Measurements from ENCODE around the gene VPS54.
A peak's percentile ranks its signal among the peaks of the same experiment; 100 is the strongest.
"Not testable (repeated sequence)": the region's sequence is repeated elsewhere in the genome, so short reads cannot be mapped to it uniquely, and the experiment has no call there.

The VPS54 gene

DNA sequence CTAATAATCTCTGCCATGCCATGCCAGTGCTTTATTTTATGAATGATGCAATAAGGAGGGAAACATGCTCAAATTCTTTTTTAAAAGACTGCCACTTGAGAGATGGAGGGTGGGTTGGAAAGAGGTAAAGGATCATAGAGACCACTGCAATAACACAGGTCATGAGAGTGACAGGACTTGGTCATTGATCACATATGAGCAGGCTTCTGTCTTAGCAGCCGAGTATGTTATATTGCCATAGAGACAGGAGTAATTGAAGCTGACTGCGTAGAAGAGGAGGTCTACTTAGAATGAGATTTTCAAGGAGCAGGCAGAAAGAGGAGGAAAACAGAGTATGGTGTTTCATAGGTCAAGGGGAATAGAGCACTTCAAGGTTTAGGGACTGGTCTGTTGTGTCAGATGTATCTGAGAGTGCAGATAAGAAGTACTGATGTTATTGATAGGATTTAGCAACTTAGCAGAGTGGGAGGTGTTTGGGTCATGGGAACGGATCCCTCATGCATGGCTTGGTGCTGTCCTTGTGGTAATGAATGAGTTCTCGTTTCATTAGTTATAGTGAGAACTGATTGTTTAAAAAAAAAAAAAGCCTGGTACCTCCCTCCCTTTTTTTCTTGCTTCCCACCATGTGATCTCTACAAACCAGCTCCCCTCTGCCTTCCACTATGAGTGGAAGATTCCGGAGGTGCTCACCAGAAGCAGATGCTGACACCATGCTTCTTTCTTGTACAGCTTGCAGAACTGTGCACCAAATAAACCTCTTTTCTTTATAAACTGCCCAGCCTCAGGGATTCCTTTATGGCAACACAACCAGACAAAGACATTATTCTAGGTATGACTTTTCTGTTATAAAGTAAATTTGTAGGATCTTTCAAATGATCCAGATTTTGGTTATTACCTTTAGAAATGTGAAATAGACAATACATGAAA, 144.8 kb downstream of the VPS54 start:
- DNase-seq (ENCODE audit: low read depth in 2 of 2), result no peak

DNA sequence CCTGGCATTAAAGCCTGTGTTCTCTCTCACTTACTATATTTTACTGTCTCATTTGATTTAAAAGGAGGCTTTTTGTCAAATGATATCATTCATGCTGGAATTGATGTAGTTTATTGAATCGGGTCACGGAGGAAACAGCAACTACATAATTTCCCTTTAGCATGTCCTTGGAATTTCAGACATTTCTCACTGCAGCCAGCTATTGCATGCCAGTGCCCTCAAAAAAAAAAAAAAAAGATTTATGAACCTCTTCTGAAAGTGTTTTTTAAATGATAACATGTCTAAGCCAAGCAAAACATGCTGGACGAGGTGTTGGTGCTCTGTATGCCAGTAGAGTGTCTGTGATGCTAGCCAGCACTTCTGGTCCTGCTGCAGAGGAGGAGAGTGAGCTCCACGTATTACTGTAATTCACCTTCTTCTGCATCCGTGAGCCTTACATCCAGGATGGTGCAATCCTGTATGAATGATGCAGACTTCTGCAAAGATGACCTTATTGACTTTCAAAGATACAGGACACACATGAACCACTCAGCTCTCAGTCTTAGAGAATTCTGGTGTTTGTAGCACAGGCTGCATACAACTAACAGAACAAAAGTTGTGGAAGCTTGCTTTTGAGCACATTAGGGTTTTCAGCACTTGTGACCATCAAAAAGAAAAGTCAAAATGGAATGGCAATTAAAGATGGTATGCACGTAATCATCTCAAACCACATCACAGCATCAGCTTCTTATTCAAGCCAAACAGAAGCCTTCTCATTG, 146.5 kb downstream of the VPS54 start:
- no peak for DNase-seq (ENCODE audit: low read depth in 2 of 2)

DNA sequence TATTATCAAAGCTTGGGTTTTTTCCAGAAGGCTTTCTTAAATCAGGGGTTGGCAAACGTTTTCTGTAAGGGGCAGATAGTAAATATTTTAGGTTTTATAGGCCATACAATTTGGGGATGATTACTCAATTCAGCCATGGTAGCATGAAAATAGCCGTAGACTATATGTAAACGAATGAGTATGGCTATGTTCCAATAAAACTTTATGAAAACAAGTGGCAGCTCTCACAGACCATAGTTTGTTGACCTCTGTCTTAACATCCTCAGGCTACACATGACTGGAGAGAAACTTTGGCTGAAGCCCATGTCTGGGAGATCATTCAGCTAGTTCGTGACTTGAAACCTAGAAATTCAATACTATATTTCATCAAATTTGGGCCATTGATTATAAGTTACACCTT, 147.4 kb downstream of the VPS54 start:
- no peak for DNase-seq (ENCODE audit: low read depth in 2 of 2)

DNA sequence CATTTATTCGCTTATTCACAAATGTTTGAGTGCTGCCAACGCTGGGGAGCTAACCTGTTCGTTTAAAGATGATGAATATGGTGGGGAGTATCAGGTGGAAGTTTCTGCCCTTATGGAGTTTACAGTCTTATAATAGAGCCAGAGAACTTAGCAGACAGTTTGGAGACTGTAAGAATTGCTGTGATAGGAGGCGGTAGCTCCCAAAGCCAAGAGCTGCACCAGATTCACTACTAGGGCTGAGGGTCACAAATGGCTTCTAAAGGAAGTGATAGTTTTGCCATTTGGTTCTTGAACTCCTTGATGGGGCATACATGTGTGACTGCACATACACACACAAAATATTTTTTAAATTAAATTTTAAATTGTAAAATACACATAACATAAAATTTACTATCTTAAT, 148.5 kb downstream of the VPS54 start:
- no peak for DNase-seq (ENCODE audit: low read depth in 2 of 2)

DNA sequence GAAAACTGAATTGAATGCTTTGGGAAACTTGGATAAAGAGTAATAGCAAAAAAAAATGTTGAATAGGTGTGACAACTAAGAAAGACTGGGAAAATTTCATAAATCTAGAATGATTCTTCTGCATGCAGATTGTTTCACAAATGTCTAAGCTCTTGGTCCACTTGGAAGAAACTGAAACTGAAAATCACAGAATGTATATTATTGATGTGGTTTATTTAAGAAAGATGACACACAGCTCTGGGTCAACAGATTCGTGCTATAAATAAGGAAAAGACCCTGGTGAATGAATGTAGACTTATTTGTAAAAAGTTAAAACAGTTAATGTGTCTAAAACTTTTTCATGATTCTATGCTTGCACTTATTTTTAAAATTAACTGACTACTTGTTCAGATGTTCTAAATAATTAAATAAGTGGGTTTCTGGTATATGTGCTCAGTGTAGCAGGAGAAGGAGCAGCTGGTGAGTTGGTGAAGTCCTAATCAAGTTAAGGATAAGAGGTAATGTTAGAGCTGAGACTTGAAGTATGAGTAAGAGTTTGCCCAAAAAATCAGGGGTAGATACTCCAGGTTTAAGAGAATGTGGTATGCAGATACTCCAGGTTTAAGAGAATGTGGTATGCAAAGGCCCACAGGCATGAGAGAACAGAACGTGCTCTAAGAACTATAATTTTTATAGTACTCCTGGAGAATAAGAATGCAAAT, 153.1 kb downstream of the VPS54 start:
- DNase-seq (ENCODE audit: low read depth in 2 of 2), result no peak

DNA sequence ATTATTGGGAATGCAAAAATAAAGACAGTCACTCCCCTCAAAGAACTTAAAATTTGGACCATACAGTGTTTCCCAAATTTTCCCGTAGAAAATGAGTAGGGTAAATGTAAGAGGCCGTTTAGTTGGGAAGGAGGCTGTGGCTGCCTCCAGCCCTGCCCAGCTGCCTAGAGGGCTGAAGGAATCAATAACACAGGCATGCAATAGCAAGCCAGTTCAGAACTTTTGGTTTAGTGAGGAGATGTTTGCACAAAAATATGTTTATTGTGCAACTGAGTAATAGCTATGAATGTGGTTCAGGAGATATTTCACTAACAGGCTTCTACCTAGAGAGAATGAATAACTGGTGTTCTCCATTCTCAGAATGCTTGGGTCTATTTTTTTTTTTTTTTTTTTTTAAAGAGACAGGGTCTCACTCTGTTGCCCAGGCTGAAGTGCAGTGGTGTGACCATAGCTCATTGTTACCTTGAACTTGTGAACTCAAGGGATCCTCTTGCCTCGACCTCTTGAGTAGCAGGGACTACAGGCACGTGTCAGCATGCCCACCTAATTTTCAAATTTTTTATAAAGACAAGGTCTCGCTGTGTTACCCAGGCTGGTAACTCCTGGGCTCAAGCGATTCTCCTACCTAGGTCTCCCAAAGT, 153.9 kb downstream of the VPS54 start:
- DNase-seq (ENCODE audit: low read depth in 2 of 2), result no peak

DNA sequence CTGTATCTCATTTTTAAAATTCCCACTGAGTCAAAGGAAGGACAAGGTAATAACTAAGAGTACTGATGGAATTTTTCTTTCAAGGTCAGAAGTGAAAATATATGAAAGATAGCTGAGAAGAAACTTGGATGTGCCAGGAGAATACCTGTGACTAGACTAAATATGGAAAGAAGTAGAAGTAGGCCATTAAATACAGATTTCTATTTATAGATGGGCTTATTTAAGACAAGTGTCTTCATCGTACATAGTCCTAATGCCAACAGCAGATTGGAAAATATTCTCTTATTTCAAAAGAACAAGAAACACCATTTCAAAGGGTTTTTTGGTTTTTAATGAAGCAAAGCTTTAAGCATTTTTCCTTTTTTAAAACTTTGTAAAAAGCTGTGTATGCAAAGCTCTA, 155.5 kb downstream of the VPS54 start:
- no peak for DNase-seq (ENCODE audit: low read depth in 2 of 2)

DNA sequence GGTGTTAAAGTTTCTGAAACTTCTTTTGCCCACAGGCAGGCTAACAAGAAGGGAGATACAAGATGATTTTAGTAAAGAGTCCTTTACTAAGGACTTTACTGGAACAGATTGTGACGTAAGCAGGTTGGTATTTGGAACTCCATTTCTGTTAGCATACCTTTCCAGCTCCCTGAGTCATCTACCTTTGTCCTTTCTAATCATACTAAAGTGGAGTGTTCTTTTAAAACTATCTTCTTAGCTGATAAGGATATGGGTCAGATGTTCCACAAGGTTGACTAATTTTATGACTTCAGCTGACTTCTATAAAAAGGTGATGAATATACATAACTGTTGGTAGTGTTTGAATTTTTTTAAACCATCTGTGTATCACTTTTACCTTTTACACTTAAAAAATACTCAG, 156.4 kb downstream of the VPS54 start:
- DNase-seq (ENCODE audit: low read depth in 2 of 2), result no peak

DNA sequence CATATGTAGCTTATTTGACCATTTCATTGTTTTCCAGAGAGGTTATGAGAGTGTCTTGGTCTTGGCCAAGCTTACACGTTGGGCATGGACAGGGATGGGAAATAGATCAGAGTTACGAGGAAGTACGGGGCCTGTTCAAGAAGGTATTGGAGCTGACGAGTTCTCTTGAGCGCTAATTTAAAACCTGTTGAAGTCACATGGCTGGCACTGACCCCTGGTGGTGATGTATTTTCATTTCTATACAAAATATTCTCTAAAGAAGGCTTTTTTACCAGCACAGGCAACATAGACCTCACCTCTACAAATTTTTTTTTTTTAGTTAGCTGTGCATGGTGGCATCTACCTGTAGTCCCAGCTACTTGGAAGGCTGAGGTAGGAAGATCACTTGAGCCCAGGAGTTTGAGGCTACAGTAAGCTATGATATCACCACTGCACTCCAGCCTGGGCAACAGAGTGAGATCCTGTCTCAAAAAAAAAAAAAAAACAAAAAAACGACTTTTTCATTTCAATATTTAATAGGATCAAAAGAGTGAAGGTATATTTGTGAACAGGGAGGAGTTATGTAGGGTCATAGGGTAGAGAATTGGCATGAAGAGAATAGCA, 157.9 kb downstream of the VPS54 start:
- peak in 1 of 2 donors; percentile 37 for DNase-seq (ENCODE audit: low read depth in 2 of 2)

DNA sequence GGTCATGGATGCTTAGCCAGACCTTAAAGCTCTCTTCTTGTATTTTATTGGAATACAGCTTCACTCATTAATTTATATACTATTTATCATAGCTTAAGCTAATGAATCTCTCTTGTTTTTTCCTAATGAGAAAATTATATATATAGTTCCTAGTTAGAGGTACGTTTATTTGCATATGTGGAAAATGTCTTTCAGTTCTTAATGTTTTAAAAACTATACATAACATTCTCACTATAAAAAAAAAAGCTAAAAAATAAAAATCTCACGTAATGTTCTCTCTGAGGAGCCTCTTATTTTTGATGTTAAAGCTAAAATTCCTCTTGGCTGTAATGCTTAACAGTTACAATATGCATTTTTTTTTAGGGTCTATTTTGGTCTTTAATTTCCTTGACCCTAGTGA, 160.9 kb downstream of the VPS54 start:
- no peak for DNase-seq (ENCODE audit: low read depth in 2 of 2)

DNA sequence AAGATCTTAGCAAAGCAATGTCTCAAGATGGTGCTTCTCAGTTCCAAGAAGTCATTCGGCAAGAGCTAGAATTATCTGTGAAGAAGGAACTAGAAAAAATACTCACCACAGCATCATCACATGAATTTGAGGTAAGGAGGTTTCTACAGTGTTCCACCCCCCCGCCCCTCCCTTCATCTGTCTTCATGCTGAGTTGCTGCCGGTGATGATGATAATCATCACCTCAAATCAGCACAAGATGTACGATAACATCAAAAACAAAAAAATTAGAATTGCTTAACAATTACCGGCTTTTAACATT, 163.0 kb downstream of the VPS54 start:
- no peak for DNase-seq (ENCODE audit: low read depth in 2 of 2)

DNA sequence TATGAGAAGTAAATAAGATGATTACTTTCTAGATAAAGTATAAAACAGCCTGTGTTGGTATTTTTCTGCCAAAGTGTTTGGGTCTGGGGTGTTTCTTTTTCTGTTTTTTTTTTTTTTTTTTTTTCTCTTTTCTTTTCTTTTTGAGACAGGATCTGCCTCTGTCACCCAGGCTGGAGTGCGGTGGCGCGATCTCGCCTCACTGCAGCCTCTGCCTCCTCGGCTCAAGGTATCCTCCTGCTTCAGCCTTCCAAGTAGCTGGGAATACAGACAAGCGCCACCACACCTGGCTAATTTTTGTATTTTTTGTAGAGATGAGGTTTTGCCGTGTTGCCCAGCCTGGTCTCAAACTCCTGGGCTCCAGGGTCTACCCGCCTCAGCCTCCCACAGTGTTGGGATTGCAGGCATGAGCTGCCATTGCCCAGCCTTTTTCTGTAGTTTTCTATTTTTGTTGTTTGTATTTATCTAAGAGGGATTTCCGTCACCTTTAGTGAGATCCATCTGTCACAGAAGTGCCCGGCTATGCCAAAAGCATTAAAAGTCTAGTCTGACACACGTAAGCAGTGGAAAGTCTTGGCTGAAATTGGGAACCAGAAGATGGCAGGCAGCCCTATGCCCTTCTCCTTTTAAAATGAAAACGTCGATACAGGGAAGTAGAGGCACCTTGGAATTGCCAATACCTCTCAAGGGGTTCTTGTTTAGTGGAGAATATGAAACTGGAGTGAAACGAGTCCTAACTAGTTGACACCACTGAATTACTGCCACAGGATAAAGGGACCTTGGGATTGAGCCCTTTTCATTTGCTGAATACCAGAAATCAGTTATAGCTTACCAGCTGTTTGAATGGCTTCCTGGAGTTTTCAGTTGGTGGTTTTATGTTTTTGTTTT, 163.6 kb downstream of the VPS54 start:
- no peak for DNase-seq (ENCODE audit: low read depth in 2 of 2)

DNA sequence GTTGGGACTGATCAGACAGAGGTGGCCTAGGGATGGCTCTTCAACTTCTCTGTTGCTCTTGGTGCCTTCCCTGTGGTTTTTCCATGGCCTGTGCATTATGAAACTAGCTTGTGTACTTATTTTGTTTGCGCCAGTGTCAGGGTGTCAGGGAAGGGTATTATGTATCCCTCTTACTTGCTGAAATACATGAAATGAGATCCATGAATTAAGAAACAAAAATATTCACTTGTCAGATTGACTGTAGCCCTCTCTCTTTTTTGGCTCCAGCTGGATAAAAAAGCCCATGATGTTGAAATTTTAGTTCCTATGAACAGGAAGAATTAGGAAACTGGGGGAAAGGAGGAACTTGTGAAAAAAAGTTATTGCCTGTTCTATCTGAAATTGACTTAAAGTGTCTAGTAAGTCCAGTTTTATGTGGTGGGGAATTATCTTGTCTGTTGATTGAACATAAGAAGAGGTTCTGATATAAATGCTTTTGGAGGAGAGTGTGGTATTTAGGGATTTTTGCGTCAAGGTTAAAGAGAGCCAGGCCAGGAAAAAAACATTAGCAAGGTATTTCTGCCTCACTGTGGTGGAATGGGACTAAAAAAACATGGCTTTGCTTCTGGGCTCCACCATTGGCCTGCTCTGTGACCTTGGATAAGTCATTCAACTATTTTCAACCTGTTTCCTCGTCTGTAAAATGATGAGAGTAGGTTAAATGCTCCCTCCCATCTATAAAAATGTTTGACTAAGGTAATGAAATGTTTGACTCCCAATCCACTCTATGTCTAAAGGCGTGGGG, 165.5 kb downstream of the VPS54 start:
- no peak for DNase-seq (ENCODE audit: low read depth in 2 of 2)

DNA sequence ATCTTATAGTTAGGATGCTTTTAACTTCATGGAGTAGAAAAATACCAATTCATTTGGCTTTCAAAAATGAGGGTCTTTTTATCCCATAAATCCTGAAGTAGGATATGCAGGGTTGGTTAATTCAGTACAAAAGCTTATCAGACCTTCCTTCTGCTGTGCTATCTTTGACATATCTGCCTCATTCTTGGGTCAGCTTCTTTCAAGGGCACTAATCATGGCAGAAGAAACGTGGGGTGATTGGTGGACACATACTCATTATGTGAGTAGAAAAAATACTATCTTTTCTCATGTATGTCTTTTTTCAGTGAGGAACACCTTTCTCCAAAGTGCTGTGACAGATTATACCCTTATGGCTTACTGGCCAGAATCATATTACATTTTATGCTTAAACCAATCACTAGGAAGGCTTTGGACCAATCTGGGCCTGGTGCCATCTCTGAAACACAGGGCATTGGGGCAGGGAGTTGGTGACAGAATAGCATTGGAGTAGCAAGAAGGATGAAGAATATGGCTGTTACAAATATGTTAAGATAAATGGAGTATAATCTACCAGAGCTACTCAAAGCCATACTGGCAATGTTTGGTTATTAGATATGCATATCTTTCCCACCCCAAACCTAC, 167.4 kb downstream of the VPS54 start:
- no peak for DNase-seq (ENCODE audit: low read depth in 2 of 2)

DNA sequence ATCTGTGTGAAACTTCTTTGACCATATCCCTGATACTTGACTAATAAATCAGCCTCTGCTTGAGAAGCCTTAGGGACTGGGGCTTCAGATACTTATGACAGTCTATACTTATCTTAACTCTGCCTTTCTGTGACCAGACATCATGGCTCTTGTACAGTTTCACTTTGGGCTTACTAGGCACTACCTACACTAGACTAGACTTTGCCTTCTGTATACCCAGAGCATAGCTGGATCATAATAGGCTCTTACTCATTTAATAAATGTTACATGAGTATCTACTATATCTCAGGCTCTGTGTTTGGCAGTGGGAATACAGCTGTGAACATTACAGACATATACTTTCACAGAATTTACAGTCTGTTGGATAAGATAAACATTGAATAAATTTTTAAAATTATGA, 168.6 kb downstream of the VPS54 start:
- DNase-seq (ENCODE audit: low read depth in 2 of 2), result no peak

DNA sequence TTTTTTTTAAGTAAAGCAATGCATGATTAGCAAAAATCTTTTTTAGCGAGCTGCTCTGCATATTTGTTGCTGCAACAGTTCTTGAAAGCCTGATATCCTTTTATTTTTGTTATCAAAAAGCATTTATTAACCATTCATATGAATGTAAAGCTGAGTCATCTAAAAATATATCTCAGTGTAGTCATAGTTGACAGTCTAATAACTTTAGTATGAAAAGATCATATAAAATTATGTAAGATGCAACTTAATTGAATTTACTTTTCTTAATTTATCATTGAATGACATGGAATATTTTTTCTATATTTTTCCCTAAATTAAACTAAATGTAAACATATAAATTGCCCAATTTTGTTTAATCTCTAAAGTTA, 169.0 kb downstream of the VPS54 start:
- no peak for DNase-seq (ENCODE audit: low read depth in 2 of 2)

DNA sequence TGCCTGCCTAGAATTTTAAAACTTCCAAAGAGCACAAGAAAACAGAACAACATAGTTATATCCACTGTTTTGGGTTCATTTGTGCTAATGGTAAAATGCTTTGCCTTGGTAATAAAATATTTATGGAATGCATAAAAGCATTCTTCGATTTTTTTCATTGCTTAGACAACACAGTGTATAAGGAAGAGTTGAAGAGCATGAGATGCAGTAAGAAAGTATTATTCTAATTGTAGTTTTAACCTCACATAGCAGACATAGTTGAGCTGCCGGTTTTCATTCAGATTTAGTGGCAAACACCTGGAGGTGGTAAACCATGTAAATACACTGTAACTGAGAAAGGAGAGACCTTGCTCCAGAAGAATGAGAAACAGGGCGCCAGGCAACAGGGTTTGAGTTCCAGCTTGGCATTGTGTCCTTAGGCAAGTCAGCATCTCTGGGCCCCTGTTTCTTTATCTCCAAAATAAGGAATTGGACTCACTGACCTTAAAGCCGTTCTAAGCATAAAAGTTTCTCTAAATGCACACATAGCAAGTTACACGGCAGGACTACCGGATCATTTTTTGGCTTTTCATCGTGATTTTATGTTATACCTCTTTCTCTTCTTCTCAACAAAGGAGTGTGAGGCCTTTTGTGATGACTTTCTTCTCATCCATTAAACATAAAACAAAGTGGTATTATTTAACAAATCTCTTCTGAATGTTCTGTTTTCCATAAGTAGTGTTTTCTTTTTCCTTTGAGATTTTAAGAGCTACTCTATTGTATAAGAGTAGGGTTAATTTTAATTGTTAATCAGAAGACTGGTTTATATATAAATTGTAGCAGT, 169.6 kb downstream of the VPS54 start:
- DNase-seq (ENCODE audit: low read depth in 2 of 2), result no peak

DNA sequence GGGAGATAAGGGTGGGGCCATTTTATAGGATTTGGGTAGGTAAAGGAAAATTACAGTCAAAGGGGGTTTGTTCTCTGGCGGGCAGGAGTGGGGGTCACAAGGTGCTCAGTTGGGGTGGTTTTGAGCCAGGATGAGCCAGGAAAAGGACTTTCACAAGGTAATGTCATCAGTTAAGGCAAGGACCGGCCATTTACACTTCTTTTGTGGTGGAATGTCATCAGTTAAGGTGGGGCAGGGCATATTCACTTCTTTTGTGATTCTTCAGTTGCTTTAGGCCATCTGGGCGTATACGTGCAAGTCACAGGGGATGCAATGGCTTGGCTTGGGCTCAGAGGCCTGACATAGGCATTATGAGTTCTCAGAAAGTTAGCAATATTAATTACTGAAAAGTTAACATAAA, 171.7 kb downstream of the VPS54 start:
- not testable (repeated sequence) for DNase-seq (ENCODE audit: low read depth in 2 of 2)

DNA sequence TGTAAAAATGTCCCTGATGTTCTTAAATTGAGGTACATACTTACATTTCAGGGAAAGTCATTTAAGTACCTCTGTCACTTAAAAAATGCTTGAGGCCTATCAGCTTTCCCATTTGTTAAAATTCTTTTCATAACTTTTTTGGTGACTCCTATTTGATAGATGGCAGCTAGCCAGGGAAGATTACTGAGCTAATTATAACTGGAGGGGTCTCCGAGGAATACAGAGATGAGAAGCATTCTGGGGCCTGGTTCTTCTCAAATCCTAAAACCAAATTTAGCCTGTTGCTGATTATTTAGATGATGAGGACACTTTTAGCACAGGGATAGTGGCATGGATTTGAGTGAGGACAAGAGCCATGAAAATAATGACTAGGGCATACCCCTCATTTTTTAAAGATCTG, 172.7 kb downstream of the VPS54 start:
- DNase-seq (ENCODE audit: low read depth in 2 of 2), result no peak
